GM18519 (cell line): Measurements from ENCODE around the gene ELF1.
"Not testable (repeated sequence)": the region's sequence is repeated elsewhere in the genome, so short reads cannot be mapped to it uniquely, and the experiment has no call there.

Source experiments
- ATAC-seq: cut with Tn5 transposase; IDR thresholded peaks from one replicate; pipeline ENCODE4 v1.9.1; 2021; ENCODE audit warnings: mild to moderate bottlenecking, moderate library complexity; ENCODE audit not compliant: unreplicated experiment, low FRiP score

The ELF1 gene

DNA sequence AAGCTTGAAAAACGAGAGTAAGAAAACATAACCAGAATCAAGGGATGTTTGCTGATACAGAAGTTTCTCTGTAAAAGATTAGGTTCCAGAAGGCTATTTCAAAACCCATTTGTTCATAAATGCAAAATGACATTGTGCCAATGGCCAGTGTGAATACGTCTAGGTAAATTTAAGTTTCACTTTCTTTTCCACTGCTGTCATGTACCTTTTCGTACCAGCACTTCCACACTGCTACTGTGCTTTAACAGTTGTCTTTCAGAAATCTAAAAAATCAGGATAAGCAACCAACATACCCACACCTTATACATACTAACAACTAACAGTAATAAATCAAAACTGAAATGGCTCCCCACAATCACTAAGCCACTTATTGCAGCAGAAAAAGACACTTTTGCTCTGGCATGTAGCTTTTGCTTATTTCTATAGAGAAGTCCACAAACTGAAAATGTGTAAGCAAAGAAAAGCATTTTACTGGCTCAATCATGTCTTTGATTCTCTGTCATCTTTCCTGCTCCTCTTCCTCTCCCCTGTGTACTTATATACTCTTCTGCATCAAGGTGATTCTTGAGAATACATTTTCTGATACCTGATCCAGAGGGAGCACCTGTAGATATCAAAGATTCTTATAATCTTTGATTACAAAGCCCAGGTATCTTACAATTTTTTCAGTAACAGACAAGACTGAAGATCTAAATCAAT, 34.3 kb downstream of the ELF1 start:
- ATAC-seq = no peak

DNA sequence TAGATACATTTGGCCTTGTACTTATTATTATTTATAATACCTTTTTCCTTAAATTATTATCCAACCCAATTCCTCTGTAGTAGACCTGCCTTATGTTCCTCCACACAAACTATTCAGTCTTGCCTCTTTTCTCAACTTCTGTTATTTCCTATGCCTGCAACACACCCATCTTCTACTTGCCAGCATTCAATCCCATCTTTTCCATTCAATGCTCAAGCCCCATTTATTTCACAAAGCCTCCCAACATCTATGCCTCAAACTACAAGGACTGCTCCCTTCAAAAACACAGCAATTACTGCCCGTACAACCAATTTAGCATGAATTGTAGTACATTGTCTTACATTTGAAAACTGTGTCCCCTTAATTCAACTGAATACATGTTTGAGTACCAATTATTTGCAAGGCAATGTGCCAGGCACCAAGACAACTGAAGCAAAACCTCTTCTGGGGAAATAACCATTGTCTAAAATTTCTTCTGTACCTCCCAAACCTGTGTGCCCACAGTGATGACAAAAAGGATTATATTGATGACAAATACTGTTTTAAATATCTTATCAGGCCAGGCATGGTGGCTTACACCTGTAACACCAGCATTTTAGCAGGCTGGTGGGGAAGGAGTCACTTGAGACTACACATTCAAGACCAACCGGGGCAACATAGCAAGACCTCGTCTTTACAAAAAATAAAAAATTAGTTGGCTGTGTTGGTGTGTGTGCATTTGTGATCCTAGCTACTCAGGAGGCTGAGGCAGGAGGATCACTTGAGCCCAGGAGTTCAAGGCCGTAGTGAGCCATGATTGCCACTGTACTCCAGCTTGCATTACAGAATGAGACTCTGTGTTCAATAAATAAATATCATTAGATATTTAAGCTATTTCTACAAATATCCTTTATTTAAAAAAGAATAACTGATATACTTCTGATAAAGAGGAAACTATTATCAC, 35.1 kb downstream of the ELF1 start:
- ATAC-seq = no peak

DNA sequence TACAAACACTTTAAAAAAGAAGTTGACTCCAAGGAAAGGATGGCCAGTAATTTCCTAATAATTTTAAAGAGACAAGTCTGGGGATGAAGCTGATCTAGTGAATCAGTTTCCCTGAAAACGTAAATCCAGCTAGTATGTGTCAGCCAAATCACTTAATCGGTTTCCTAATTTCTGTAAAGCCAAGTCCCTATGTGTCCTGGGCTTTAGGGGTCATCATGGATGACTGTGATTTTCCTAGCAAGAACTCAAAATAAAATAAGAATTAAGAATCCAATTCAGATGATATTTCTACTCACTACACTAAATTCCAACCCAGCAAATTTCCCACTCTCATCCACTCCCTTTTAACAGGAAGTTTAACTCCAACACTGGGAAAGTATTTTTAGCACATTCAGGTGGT, 35.9 kb downstream of the ELF1 start:
- ATAC-seq = no peak

DNA sequence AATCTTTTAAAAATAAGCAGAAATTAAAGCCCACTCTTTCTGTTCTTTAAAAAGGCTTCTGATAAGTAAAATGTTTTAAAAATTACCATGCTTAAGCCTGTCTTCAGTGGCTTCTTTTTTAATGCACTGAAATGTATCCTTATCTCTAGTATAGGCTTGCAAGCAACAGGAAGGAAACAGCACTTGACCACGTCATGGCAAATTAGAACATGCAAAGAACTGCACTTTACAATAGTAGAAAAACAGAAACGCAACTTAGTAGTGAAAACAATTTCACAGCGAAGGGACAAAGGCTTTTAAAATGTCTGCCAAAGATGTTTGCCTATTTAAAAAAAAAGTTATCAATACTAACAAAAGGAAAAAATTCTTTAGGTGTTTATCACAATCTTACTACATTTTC, 36.3 kb downstream of the ELF1 start:
- ATAC-seq = peak; percentile 59

DNA sequence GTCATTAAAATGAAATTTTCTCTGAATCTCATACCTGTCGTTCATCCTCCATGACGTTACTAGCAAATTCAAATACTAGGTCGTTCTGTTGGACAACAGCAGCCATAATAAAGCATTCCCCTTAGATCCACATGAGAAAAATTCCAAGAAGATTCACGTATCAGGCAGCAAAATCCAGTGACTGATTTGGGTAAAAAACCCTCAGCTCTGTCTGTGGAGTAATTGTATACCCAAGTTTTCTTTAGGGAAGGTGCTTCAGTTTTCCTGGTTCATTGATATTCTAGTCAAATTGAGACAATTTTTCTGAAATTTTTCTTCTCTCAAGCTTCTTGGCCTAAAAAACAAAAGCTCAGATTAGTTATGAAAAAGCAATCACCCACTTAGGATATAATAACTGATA, 37.2 kb downstream of the ELF1 start:
- no peak for ATAC-seq

DNA sequence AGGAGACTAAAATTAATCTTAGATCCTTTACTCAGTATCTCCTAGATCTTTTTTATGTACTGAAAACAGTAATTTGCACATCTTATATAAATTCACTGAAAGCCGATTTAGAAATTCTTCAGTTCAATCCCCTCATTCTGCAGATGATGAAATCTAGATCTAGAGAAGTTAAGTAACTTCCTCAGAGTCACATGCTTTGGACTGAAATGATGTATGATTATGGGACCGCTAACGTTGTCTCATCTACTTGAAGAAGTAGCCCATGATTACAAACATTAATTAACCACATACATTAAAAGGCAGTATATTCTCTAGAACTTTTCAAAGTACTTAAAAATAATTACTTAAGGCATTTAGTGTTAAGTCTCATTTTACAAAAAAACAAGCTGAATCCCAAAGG, 37.8 kb downstream of the ELF1 start:
- no peak for ATAC-seq

DNA sequence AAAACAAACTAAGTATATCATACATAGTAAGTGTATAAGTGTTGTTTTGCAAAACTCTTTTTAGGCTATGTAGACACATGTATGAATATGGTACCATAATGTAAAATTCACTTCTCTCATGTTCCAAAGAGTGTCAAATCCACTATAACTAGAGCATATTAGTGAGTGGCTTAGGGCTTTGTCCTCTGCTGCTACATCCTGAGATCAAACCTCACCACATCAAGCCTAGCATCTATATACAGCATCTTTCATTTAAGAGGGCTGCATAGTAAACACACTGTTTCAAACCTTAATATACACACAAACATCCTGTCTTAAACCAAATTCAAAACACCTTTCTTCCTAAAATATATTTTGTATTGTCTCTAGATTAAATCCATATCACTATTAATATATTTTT, 38.7 kb downstream of the ELF1 start:
- ATAC-seq = no peak

DNA sequence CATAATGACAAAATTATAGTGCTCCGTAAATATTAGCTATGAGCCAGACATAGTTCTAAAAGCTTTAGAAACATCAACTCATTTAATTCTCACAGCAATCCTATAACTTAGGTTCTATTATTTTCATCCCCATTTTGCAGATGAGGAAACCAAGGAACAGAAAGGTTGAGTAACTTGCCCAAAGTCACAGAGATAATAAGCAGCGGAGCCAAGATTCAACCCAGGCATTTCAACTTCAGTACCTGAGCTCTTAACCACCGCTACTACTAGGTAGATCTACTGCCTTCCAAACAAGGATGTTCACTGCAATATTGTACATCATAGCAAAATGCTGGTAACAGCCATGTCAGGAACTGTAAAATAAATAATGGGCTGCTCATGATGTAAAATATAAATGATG, 39.9 kb downstream of the ELF1 start:
- ATAC-seq = no peak

DNA sequence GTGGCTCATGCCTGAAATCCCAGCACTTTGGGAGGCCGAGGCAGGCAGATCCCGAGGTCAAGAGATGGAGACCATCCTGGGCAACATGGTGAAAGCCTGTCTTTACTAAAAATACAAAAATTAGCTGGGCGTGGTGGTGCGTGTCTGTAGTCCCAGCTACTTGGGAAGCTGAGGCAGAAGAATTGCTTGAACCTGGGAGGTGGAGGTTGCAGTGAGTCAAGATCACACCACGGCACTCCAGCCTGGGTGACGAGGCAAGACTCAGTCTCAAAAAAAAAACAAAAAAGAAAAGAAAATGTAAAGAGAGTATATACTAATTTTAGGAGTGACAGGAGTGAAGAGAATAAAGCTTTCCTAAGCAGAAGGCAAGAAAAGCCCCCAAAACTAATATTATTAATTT, 41.0 kb downstream of the ELF1 start:
- ATAC-seq = not testable (repeated sequence)

DNA sequence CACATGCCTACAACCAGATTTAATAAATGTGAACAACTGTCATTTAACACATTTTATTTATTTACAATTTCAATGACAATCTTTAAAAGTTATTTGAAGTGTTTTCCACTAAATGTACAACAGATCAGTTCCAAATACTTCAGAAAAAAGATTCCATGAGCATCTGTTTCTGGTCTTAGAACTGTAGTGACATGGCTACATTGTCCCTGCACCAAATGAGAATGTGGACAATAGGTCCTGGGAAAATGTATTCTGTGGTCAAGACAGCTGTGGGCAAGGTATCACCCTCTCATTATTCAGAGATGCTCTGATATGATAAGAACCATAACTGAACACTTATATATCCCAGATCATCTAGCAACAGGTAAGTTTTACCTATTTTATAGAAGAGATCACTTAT, 43.7 kb downstream of the ELF1 start:
- ATAC-seq = no peak

DNA sequence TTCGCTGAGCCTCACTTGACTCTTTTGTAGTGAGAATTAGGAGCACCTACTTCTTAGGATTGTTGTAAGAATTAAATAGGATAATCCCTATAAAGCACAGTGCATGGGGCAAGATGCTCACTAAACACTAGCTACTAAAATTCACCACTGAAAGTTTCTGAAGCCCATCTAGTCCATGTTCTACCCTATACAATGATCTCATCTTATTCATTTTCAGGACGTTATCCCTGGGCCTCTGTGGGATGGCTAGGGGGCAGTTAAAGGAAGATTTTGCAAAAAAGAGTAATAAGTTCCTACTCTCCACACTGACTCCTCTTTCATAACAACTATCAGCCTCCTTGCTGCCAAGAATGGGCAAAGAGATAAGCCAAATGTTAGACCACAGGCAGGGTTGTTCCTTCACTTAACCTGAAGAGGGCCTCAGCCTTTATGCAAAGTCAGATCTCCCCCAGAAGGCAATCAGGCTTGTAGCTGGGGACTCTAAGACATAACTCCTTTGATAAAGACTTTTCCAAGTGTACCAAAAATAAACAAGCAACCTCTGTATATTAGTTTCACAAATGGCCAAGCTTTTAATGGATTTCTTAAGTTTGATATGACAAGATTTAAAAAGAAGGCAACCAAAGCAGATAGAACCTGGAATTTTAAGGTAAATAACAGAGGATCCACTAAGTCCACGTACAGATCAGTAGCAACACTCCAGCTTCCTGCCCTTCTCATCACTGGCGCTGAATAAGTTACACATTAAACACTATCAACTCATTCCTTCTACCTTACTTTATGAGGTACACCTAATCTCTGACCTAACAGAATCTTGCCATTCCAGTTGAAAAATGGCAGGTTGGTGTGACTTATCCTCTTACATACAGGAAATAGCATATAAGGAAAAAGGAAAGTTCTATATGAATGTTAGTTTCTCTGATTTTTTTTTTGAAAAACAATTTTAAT, 44.4 kb downstream of the ELF1 start:
- ATAC-seq = peak; percentile 60

DNA sequence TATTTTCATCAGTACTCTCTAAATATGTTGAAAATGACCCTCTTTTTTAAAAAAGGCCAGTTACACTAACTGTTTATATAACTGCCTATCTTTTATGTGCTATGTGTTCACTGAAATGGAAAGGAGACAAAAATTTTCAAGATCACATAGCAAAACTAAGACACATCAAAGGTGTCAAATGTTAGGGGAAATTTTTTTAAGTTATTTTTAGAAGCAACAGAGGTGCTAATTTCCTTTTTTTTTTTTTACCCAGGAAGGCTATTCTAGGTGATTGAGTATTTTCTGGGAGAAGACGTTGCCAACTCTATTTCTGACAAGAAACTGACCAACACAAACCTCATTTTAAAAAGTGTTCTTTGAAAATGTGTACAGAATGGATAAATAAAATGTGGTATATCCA, 45.7 kb downstream of the ELF1 start:
- ATAC-seq = no peak

DNA sequence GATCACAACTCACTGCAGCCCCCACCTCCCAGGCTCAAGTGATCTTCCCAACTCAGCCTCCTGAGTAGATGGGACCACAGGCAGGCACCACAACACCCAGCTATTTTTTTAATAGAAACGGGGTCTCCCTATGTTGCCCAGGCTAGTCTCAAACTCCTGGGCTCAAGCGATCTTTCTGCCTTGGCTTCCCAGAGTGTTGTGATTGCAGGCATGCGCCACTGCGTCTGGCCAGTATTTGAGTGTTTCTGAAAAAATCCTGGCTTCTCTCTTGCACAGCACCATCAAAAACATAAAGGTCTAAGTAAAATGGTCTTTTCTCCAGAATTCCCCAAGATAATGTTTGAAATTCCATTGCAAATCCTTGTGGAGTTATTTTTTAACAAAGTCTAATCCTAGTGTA, 47.8 kb downstream of the ELF1 start:
- no peak for ATAC-seq

DNA sequence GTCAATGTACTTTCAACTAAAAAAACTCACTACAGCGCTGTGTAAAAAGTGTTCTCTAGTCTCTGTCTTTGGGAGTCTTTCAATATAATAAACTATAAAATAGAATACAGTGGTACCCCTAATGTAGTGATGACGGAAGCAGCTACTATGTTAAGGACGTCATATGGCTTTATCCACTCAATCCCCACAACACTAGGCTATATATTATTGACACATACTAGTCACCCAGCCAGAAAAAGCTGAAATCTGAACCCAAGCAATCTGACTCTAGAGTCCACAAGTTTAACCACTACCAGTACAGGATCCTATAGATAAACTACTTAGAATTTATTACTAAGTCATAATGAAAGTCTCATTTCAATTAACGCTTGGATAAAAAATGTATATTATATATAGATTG, 48.3 kb downstream of the ELF1 start:
- no peak for ATAC-seq

DNA sequence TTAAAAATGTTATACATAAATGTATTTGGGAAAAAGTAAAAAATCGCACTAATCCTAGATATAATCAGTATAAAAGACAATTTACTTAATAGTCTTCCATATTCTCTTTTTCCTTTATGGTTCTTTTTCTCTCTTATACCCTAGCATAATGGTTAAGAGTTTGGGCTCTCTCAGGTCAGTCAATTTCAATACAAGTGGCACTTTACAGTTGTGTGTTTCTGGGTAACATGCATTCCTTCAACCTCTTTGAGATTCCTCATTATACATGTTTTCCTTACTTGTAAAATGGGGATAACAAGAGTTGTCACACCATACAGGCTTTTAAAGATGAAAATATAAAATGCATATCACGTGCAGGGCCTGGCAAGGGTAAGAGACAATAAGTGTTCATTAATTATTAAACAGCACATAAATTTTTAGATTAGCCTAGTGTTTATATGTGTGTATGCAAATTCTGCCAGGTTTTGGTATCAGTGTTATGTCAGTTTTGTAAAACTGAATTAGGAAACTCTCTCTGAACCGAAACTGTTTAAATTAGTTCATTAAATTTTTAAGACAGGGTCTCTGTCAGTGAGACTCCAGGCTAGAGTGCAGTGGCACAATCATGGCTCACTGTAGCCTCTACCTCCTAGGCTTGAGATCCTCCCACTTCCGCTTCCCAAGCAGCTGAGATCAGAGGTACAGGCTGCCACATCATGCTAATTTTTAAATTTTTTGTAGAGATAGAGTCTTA, 49.8 kb downstream of the ELF1 start:
- peak; percentile 49 for ATAC-seq

DNA sequence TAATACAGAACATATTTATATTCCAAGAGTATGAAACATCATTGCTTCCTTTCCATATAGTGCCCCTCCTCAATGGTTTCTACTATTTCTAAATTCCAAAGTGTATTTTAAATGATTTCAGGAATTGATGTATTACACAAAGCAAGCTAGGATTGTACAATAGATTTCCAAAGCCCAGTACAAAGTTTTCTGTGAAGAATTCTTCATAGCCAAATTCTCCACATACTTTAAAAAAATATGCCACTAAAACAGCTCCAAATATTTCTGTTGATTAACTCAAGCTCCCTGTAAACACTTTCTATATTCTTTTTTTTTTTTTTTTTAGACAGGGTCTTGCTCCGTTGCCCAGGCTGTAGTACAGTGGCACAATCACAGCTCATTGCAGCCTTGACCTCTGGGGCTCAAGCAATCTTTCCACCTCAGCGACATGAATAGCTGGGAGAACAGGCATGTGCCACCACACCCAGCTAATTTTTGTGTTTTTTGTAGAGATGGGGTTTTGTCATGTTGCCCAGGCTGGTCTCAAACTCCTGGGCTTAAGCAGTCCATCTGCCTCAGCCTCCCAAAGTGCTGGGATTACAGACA, 50.6 kb downstream of the ELF1 start:
- ATAC-seq = no peak

DNA sequence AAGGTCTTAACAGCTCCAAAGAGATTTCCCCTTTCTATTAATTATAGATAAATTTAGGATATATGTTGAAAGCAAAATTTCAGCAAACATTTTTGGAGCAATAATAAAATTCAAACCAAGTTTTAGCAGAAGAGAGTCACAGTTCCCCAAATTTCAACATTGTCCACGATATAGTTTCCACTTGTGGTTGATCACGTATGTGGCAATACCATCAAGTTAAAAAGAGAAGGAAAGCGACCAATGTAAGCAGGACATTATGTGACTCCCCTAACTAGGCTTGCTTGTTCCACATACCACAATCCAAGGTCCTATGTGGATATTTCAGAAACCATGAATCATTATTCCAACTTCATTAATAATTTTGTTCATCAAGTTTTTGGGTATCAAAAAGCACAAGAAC, 52.8 kb downstream of the ELF1 start:
- no peak for ATAC-seq

DNA sequence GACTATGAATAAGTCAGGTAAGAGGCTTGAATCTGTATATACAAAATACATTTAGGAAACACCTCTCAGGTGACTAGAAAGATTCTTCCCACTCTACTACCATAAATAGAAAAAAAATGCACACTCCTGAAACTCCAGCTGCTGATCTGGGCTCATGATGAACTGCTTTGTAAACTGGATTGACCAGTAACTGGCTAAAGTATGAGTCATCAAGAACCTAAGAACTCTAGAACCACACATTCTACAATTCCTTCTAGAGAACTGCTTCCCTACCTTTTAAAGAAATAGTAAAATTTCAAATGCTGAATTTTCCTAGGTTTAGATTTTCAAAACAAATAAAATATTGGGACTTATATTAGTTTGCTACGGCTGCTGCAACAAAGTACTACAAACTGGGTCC, 55.2 kb downstream of the ELF1 start:
- no peak for ATAC-seq

DNA sequence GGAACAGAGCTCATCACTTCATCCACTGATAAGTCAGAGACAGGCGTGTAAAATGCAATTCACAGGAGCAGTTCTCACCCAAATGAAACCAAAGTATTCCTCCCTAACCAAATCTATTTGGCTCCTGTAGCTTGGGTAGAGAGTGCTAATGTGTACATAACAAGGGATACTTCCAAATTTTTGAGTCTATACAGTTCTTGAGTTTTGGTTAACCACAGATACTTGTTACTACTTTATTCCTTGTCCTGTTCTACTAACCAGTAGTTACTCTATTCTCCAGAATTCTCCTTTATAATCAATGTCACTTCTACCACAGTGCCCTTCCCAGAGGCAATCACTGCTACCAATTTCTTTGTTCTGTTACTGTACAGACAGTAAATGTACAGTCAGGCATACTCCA, 57.3 kb downstream of the ELF1 start:
- no peak for ATAC-seq

DNA sequence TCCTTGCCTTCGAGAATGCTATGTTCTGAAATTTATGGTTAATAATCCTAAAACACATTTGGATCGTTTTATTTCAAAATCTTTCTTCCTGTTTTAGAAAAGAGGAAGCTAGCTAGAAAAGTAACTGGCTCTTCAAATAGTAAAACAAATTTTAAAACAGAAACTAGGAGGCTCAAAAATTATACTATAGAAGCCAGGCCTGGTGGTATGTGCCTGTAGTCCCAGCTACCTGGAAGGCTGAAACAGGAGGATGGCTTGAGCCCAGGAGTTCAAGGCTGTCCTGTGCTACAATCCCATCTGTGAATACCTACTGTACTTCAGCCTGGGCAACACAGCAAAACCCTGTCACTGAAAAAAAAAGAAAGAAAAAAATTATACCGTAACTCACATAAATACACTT, 57.9 kb downstream of the ELF1 start:
- ATAC-seq = no peak
